Mucosa of descending colon (tissue), 3 donors: Measurements from ENCODE around the gene KCNIP1. TPM values are rescaled to one million over a fixed set of nuclear protein-coding genes. Genes with fewer than 3 reads are reported as not detected.

Source experiments
- ATAC-seq: fragments of 200-7000 bp; cut with Tn5 transposase; one replicate; pipeline ENCODE4 v1.9.1; 2020; ENCODE audit warnings: mild to moderate bottlenecking, moderate library complexity
- DNase-seq, 3 donors: peaks; one replicate each; pipeline ENCODE4 v3.0.0-alpha.2; 2020
- H3K36me3 ChIP-seq: fragments of 200-600 bp; one replicate; pipeline ENCODE4 v1.8.0; 2021; ENCODE audit warnings: low read depth, mild to moderate bottlenecking
- H3K4me1 ChIP-seq: fragments of 200-600 bp; one replicate; pipeline ENCODE4 v1.8.0; 2021; ENCODE audit warnings: low read depth, mild to moderate bottlenecking
- H3K4me3 ChIP-seq: fragments of 200-600 bp; one replicate; pipeline ENCODE4 v1.8.0; 2021; ENCODE audit warnings: mild to moderate bottlenecking
- H3K9me3 ChIP-seq: fragments of 200-600 bp; one replicate; pipeline ENCODE4 v1.8.0; 2021; ENCODE audit warnings: mild to moderate bottlenecking
- CTCF ChIP-seq: fragments of 200-600 bp; IDR thresholded peaks from one replicate; pipeline ENCODE4 v1.8.0; 2022; ENCODE audit warnings: antibody characterized with exemption, mild to moderate bottlenecking
- intact Hi-C, 2 donors: fragments of 100-400 bp; cut with DNase I in 1 of 2; cut with micrococcal nuclease in 1 of 2; formaldehyde crosslinking; loops; one replicate each; pipeline versions ENCODE4 v1.11.0 to v1.11.1; 2022; cut with DNase I, micrococcal nuclease
- total RNA-seq, 3 donors: library from RNA; stranded (reverse); fragmentation: NEBNext Ultra II Directional in 2 of 3; extraction: Animal tissue kit (Norgen Biotek cat#: 25700) in 2 of 3; gene quantifications; one replicate each; pipeline versions ENCODE4 v1.2.1 to v1.2.4, GENCODE V29; 2021 to 2023
- donor health status: DM: no; HTN: no; CAD: no; lungs with moderate emphysema.
- donor health status: DM: no; HTN: no; CAD: no.
- donor health status: DM: no; HTN: yes; CAD: no.

The KCNIP1 gene
- total RNA-seq, 3 donors from 2014 or later: 0.79 TPM; not detected in 2

DNA sequence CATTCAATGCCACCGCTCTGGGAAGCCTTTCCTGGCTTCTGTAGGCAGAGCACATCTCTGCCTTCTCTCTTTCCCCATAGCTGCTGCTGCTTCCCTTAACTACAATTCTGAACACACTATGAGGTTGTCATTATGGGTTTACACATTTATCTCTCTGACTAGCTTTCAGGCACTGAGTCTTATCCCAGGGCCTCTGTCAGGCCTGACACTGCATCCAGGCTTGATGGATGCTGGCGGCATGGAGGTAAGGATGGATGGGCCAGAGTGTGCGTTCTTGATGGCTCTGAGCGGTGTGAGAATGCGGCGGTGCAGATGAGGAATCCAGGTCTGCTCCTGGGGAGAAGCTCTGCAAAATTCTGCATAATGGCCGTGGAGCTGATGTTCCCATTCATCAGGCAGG, 6.3 kb downstream of the KCNIP1 start:
- TF ChIP-seq CTCF: no peak
- no peaks in the 10 kb centered on the region for H3K36me3 ChIP-seq
- H3K4me1 ChIP-seq: no peaks in the 10 kb centered on the region
- DNase-seq: no peak
- no peaks in the 10 kb centered on the region for H3K9me3 ChIP-seq
- intact Hi-C loops: no loop called here
- no peak overlapping the region for H3K4me3 ChIP-seq
- no peak for ATAC-seq

GRCh38 chr5:170510559-170510958, 6.7 kb downstream of the KCNIP1 start:
- Histone ChIP-seq H3K36me3 (no peaks in the 10 kb centered on the region), H3K4me3 (no peak overlapping the region), H3K4me1 (no peaks in the 10 kb centered on the region), H3K9me3 (no peaks in the 10 kb centered on the region)
- TF ChIP-seq CTCF: no peak
- intact Hi-C loops: no loop called here
- no peak for ATAC-seq
- DNase-seq: no peak

DNA sequence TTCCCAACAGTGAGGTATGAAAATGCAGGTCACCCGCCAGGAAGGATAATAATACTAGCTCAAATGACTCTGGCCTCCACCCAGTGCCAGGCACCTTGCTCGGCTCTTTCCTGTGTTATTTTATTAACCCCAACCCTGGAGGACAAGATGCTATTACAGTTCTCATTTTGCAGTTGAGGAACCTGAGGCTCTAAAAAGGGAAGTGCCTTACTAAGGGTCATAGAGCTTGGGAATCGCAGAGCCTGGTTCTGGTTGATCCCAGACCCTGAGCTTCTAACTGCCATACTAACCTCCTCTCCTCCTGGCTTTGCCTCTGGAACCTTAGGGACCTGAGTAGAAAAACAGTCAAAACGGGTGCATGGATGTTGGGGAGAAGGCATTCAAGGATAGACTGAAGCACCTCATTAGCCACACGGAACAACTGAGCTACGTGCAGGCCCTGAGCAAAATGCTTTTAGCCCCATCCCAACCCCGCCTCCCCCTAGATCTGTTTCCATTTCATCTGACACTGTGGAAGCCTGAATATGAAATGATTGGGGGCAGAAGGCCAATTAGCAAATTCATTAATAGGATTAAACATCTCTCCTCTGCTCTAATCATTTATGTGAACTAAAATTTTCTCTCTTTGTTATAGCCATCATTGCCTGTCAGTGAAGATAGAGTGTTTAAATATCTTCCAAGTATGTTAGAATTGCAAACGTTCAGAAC, 7.9 kb downstream of the KCNIP1 start:
- ATAC-seq: no peak
- no peak for DNase-seq
- no peaks in the 10 kb centered on the region for H3K9me3 ChIP-seq
- intact Hi-C loops: no loop called here
- no peak overlapping the region for H3K4me3 ChIP-seq
- H3K4me1 ChIP-seq: no peaks in the 10 kb centered on the region
- no peak for TF ChIP-seq CTCF
- H3K36me3 ChIP-seq: no peaks in the 10 kb centered on the region

DNA sequence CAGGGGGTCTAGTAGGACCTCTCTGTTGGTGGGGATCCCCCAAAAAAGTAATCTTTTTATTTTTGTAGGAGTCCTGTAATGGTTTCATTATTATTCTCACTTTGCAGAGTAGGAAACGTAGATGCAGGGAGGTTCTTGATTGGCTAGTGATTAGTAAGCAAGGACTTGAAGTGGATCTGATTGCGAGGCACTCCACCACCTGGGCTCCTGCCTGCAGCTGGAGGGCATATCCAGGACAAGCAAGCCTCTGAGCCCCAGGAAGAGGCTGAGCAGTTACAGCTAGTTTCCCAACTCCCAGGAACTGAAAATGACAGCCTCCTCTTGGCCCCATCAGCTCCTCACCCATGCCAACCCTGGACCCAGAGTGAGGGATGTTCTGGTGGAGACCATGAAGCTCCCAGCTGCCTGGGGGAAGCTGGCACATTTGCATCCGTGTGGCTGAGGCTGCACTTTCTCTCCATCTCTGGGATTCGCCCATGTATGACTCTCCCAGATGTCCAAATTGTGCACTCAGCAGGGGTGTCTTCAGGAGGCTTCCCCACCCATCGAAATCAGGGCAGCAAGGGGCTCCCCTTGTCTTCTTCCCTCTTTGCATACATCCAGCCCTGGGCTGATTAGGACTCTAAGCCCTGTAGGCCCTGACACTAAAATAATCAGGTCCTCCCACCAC, 10.2 kb downstream of the KCNIP1 start:
- Histone ChIP-seq H3K9me3 (no peaks in the 10 kb centered on the region), H3K36me3 (no peaks in the 10 kb centered on the region), H3K4me3 (no peak overlapping the region), H3K4me1 (no peaks in the 10 kb centered on the region)
- intact Hi-C loops: no loop called here
- ATAC-seq: no peak
- TF ChIP-seq CTCF: no peak
- DNase-seq: no peak

DNA sequence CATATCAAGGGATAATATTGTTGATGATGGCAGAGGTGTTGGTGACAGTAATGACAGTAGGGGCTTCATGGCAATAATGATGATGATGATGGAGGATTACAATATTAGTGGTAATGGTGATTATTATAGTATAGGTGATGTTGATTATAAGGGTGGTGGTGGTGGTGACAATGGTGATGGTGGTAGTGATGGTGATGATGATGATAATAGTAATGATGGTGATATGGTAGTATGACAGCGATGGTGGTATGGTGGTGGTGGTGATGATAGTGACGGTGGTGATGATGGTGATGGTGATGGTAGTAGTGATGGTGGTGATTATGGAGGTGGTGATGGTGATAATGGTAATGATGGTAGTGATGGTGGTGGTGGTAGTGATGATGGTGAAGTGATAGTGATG, 13.6 kb downstream of the KCNIP1 start:
- H3K36me3 ChIP-seq: no peaks in the 10 kb centered on the region
- no peaks in the 10 kb centered on the region for H3K4me1 ChIP-seq
- no peak for TF ChIP-seq CTCF
- DNase-seq (no peak), ATAC-seq (no peak)
- intact Hi-C loops: no loop called here
- H3K4me3 ChIP-seq: no peak overlapping the region
- no peaks in the 10 kb centered on the region for H3K9me3 ChIP-seq
